A673 (cell line): Measurements from ENCODE around the gene AP3S2. TPM values are rescaled to one million over a fixed set of nuclear protein-coding genes. Genes with fewer than 3 reads are reported as not detected.
"Not testable (repeated sequence)": the region's sequence is repeated elsewhere in the genome, so short reads cannot be mapped to it uniquely, and the experiment has no call there.

Experiments
- Bru-seq: library from RNA; stranded (reverse); fragments of 400-500 nt; gene quantifications from one replicate; lab custom pipeline; 2021; lab: Mats Ljungman, UMichigan
- BruChase-seq, 2 experiments: library from RNA; stranded (reverse); fragments of 400-500 nt; gene quantifications; one replicate each; lab custom pipeline; 2021; lab: Mats Ljungman, UMichigan
- BruUV-seq: library from RNA; stranded (reverse); fragments of 400-500 nt; replicated peaks from 2 replicates; lab custom pipeline; 2021; lab: Mats Ljungman, UMichigan
- CTCF ChIA-PET: fragments of 300-600 bp; sonication (Branson Sonifier 250); formaldehyde crosslinking; loops from one replicate; lab custom pipeline; 2022; ENCODE audit warnings: antibody characterized with exemption; lab: Charles Lee
- POLR2A ChIA-PET: fragments of 300-600 bp; sonication (Branson Sonifier 250); formaldehyde crosslinking; loops from one replicate; lab custom pipeline; 2022; ENCODE audit warnings: antibody characterized with exemption; ENCODE audit not compliant: low non-redundant PET; lab: Charles Lee
- DNase-seq: peaks from one replicate; pipeline ENCODE4 v3.0.0-alpha.2; 2015; ENCODE audit warnings: low spot score
- H3K27ac ChIP-seq: fragments of 200-600 bp; sonication (generic); 2 replicates; pipeline ENCODE4 v1.5.1; 2016; ENCODE audit warnings: mixed run types, low read depth, mild to moderate bottlenecking, mixed read lengths, antibody characterized with exemption, low read length; ENCODE audit not compliant: poor library complexity, severe bottlenecking
- H3K27me3 ChIP-seq: fragments of 200-600 bp; sonication (generic); replicated peaks from 2 replicates; pipeline ENCODE4 v1.6.1; 2017; ENCODE audit warnings: mixed run types, low read depth, mild to moderate bottlenecking, mixed read lengths, antibody characterized with exemption, low read length; ENCODE audit not compliant: insufficient read depth, poor library complexity
- H3K36me3 ChIP-seq: fragments of 200-600 bp; sonication (generic); 2 replicates; pipeline ENCODE4 v1.6.1; 2016; ENCODE audit warnings: mixed run types, mild to moderate bottlenecking, mixed read lengths, antibody characterized with exemption, low read length; ENCODE audit not compliant: insufficient read depth, poor library complexity, severe bottlenecking
- H3K4me1 ChIP-seq: fragments of 200-600 bp; sonication (generic); 2 replicates; pipeline ENCODE4 v1.6.1; 2017; ENCODE audit warnings: mixed run types, mild to moderate bottlenecking, mixed read lengths, antibody characterized with exemption, low read length; ENCODE audit not compliant: insufficient read depth, poor library complexity, severe bottlenecking
- H3K4me3 ChIP-seq: fragments of 200-600 bp; sonication (generic); 2 replicates; pipeline ENCODE4 v1.5.1; 2016; ENCODE audit warnings: low read depth, mixed run types, mild to moderate bottlenecking, mixed read lengths, low read length; ENCODE audit not compliant: poor library complexity, severe bottlenecking
- H3K9me3 ChIP-seq: fragments of 200-600 bp; sonication (generic); 2 replicates; pipeline ENCODE4 v1.6.1; 2016; ENCODE audit warnings: mixed run types, low read depth, mild to moderate bottlenecking, mixed read lengths, antibody characterized with exemption, low read length; ENCODE audit not compliant: poor library complexity, severe bottlenecking
- EZH2 ChIP-seq: fragments of 200-600 bp; sonication (generic); IDR thresholded peaks from 2 replicates; pipeline ENCODE4 v1.6.1; 2017; ENCODE audit warnings: borderline replicate concordance, low read depth, mild to moderate bottlenecking, mixed read lengths, antibody characterized with exemption, low read length; ENCODE audit not compliant: poor library complexity, severe bottlenecking
- intact Hi-C: fragments of 100-400 bp; cut with micrococcal nuclease; formaldehyde crosslinking; loops from one replicate; pipeline ENCODE4 v1.10.0; 2022; ENCODE audit not compliant: unreplicated experiment
- long read RNA-seq: library from polyadenylated mRNA; stranded (forward); transcript quantifications from one replicate; pipeline ENCODE4 v2.0.0, GENCODE V29; 2022
- total RNA-seq: library from RNA; stranded (reverse); gene quantifications from 2 replicates; pipeline ENCODE4 v1.2.3, GENCODE V29; 2021
- TF ChIP-seq, protein P1 (sequence below): fragments of 300-800, 200-600 bp; sonication (generic); conservative IDR thresholded peaks from 2 replicates; pipeline ENCODE4 v1.5.1; 2017; ENCODE audit warnings: low read depth, mild to moderate bottlenecking, antibody characterized with exemption, low read length, moderate library complexity, mixed read lengths

The AP3S2 gene
- total RNA-seq = 32.0 and 35.2 TPM in 2 replicates
- percentile 75 among the genes with signal in this experiment for Bru-seq, nascent RNA
- BruChase-seq, experiment 1, labeled RNA remaining after a 2-hour chase = percentile 80 among the genes with signal in this experiment
- percentile 86 among the genes with signal in this experiment for BruChase-seq, experiment 2, labeled RNA remaining after a 6-hour chase
- long read RNA-seq, full-length matches to known transcripts = 58 of 72 reads
- long read RNA-seq, partial matches to known transcripts = 1 of 72 reads
- long read RNA-seq, other reads (novel, unspliced or antisense) = 13 of 72 reads

DNA sequence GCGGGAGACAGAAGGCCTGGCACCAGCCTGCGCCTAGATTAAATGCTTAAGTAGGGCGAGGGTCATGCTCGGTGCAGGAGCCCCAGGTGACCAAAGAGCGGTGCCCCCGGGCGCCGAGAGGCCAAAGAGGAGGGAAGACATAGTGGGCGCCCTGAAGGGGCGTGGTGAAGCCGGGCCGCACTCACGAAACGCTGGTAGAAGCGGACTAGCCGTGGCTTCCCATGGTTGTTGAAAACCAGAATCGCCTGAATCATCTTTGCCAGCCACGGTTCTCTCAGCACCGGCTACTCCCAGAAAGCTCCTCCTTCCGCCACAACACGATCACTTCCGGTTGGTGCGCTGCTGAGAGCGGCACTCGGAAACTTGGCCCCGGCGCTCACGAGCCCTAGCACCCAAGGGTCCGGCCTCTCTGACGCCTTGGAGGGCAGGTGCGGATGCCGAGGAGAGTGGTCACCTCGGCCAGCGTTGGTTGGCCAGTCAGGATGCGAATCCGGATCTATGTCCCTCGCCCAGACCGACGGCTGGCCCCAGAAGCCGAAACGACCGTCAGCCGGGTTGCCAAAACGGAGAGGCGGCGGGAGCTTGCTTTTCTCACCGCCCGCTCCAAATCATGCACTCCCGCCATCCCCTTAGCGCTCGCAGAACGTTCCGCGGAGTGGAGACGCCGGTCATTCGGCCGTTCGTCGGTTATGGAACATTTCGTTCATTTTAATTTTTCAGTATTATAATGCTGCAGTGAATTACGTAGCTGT lies at the start of gene AP3S2:
AP3S2 (minus strand) TSS at position 299 of the 752 bp plus-strand sequence; CDS start at position 254, 45 bp downstream.
- Histone ChIP-seq H3K9me3 (no peaks in the 10 kb centered on the region), H3K27ac (peak within 1 kb of the TSS; percentile 85), H3K27me3 (no peaks in the 10 kb centered on the region), H3K4me3 (peak within 1 kb of the TSS; percentile 96), H3K36me3 (peaks cover under 1% of the 10 kb centered on the region), H3K4me1 (no peaks in the 10 kb centered on the region)
- ChIA-PET CTCF (interaction anchor here (0.9 to 1.0 kb wide), 2 partner anchors 19 to 78 kb away, joined by 4 to 5 read pairs; no protein-coding TSS in a partner anchor), POLR2A (interaction anchor here (0.7 kb wide), 1 partner anchor 86 kb away, joined by 3 read pairs; no protein-coding TSS in a partner anchor)
- peak; percentile 95 for DNase-seq
- TF ChIP-seq, protein P1, sequence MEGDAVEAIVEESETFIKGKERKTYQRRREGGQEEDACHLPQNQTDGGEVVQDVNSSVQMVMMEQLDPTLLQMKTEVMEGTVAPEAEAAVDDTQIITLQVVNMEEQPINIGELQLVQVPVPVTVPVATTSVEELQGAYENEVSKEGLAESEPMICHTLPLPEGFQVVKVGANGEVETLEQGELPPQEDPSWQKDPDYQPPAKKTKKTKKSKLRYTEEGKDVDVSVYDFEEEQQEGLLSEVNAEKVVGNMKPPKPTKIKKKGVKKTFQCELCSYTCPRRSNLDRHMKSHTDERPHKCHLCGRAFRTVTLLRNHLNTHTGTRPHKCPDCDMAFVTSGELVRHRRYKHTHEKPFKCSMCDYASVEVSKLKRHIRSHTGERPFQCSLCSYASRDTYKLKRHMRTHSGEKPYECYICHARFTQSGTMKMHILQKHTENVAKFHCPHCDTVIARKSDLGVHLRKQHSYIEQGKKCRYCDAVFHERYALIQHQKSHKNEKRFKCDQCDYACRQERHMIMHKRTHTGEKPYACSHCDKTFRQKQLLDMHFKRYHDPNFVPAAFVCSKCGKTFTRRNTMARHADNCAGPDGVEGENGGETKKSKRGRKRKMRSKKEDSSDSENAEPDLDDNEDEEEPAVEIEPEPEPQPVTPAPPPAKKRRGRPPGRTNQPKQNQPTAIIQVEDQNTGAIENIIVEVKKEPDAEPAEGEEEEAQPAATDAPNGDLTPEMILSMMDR = no peak
- no peak for TF ChIP-seq EZH2
- BruUV-seq = no TSS peak
- intact Hi-C loops = no loop called here

DNA sequence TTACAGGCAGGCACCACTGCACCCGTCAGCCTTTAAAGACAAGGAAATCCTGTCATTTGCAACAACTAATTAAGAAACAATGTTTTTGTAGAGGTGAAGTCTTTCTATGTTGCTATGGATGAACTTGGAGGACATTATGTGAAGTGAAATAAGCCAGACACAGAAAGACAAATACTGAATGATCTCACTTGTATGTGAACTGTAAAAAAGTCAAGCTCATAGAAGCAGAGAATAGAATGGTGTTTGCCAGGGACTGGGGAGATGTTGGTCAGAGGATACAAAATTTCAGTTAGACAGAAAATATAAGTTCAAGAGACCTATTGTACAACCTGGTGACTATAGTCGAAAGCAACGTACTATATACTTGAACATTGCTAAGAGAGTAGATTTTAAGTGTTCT lies 46.1 kb upstream of the AP3S2 start:
- Histone ChIP-seq H3K9me3 (no peaks in the 10 kb centered on the region), H3K4me3 (no peak overlapping the region), H3K36me3 (no peaks in the 10 kb centered on the region), H3K27ac (no peak overlapping the region), H3K4me1 (no peaks in the 10 kb centered on the region), H3K27me3 (no peaks in the 10 kb centered on the region)
- no peak for DNase-seq
- no TSS peak for BruUV-seq
- intact Hi-C loops = no loop called here
- ChIA-PET POLR2A (no interaction called here), CTCF (no interaction called here)
- TF ChIP-seq, protein P1 = no peak
- no peak for TF ChIP-seq EZH2

DNA sequence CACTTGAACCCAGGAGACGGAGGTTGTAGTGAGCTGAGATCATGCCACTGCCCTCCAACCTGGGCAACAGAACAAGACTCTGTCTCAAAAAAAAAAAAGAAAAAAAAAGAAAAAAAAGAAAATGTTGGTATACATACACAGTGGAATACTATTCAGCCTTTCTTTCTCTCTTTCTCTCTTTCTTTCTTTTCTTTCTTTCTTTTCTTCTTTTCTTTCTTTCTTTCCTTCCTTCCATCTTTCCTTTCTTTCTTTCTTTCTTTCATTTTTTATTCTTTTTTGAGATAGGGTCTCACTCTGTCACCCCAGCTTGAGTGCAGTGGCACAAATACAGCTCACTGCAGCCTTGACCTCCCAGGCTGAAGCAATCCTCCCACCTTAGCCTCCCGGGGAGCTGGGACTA lies 45.6 kb upstream of the AP3S2 start:
- H3K9me3 ChIP-seq, DNase-seq, CTCF ChIA-PET, intact Hi-C loops, H3K4me1 ChIP-seq, H3K4me3 ChIP-seq, POLR2A ChIA-PET, H3K27me3 ChIP-seq, H3K36me3 ChIP-seq, H3K27ac ChIP-seq, BruUV-seq: not testable (repeated sequence)
